HT-29 (cell line): ENCODE data around the gene MPRIP. TPM values are rescaled to one million over a fixed set of nuclear protein-coding genes. Genes with fewer than 3 reads are reported as not detected.
A peak's percentile ranks its signal among the peaks of the same experiment; 100 is the strongest.

Source experiments
- DNase-seq: peaks from one replicate; pipeline ENCODE4 v3.0.0-alpha.2; 2015; ENCODE audit warnings: low spot score
- total RNA-seq: library from RNA; depleted of rRNA; stranded (reverse); fragments of >200 nt; shearing (Covaris generic); gene quantifications from 2 replicates; pipeline ENCODE4 v1.2.3, GENCODE V29; 2014

MPRIP gene
- total RNA-seq, 1 experiment from 2014 or later = 162 TPM

- peak; percentile 61 for DNase-seq
Observed at GRCh38 chr17:17205368-17206123, 163.3 kb downstream of the MPRIP start.

- peak; percentile 61 for DNase-seq
Observed at GRCh38 chr17:17206124-17206912, 164.1 kb downstream of the MPRIP start, which contains the start of gene PLD6. TSS of gene PLD6 (minus strand) at chr17:17206333. CDS start at chr17:17206286, 47 bp downstream.

- DNase-seq = no peak
Observed at GRCh38 chr17:17206913-17207335, 164.7 kb downstream of the MPRIP start.

DNA sequence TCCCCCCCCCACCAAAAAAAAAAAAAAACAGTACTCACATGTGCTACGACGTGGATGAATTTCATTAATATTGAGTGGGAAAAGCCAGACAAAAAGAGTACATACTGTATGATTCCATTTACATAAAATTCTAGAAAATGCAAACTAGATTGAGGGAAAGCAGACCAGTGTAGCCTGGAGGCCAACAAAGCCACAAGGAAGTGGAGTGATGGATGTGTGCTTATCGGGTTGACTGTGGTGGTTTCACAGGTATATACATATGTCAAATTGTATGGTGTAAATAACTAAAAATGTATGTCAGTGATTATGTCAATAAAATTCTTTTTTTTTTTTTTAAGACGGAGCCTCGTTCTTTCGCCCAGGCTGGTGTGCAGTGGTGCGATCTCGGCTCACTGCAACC is 165.7 kb downstream of the MPRIP start:
- DNase-seq = no peak

- no peak for DNase-seq
Observed at GRCh38 chr17:17213775-17214174, 171.5 kb downstream of the MPRIP start.

DNA sequence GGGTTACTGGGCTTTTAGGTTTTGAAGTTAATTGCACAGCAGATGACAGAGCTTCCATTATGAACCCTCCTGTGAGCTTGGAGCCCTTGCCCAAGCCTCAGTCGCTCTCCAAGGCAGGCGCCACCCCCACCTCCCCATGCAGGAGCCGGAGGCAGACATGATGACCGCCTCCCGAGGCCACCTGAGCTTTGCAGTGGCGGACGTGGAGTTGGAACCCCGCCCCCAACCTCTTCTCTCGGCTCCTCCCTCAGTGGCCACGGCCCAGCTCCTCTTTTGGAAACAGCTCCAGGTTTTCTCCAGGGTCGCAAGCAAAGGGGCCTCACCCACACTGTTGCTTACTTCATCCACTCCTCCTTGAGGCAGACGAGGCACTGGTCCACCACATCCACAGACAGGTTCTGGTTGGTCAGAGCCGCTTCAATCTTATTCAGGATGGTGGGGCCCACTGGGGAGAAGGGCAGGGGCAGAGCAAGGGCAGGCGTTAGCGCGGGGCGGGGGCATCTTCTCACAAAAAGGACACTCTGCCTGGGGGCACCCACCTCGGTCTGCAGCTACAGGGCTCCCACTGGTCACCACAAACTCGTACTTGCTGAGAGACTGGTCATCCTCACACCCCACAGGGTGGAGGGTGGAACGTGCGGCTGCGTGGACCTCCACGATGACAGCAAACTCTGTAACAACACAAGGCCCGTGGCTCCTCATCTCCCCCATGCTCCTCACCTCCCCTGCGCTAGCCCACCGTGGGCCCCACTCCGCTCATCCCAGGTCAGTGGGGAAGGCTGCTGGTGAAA is 172.6 kb downstream of the MPRIP start:
- DNase-seq = no peak

- DNase-seq = no peak
Observed at GRCh38 chr17:17215575-17215974, 173.3 kb downstream of the MPRIP start.

- no peak for DNase-seq
Observed at GRCh38 chr17:17216236-17216635, 174.0 kb downstream of the MPRIP start.

- DNase-seq = no peak
Observed at GRCh38 chr17:17216776-17217175, 174.5 kb downstream of the MPRIP start.

DNA sequence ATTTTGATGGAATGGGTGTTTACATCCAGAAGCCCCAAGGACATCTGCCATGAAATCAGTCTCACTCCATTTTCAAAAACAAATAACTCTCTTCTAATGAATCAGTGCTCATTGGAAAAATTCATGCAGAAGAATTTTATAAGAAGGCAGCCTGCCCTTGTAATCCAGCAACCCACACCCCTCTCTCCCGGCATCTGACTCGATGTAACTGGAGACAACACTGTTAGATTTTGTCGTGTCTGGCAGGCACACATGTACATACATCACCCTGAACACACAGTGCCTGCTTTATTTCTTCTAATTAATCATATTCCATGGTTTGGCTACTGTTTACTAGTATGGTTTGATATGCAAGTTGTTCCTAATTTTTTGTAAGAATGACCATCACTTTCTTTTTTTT is 175.7 kb downstream of the MPRIP start:
- DNase-seq = no peak

DNA sequence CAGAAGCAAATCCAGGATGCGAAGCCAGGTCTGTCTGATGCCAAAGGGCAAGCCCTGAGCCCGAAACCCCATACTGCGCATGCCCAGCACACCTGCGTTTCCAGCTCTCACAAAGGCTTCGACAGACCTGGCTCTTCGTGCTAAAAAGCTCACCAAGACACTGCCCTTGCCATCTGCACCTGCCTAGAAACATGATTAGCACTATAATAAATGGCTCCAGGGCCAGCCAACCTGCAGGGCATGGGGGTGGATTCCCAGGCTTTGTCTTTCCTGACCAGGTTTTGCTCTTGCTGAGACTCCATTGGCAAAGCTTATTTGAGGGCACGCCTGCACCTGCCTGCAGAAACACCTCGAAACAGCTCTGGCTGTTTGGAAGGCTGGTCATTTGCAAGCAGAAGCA is 178.3 kb downstream of the MPRIP start:
- DNase-seq = no peak

GRCh38 chr17:17221329-17221728 is 179.1 kb downstream of the MPRIP start:
- DNase-seq = no peak

DNA sequence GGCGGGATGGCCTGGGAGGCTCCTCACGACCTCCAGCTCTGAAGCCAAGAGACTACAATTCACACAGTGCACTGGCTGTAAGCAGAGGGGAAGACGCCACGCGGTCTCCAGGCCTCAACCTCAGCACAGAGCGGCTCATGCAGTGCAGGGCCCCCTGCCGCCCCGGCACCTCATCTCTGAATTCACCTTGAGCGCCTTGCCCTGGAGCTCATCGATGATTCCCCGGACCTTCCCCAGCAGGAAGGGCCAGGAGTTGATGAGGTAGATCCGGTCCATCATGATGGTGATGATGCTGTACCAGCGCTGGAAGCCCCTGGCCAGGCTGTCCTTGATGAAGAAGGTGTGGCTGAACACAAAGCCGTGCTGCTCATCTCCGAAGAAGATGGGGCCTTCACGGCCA is 181.5 kb downstream of the MPRIP start:
- no peak for DNase-seq

- no peak for DNase-seq
Observed at GRCh38 chr17:17224137-17224536, 181.9 kb downstream of the MPRIP start.

DNA sequence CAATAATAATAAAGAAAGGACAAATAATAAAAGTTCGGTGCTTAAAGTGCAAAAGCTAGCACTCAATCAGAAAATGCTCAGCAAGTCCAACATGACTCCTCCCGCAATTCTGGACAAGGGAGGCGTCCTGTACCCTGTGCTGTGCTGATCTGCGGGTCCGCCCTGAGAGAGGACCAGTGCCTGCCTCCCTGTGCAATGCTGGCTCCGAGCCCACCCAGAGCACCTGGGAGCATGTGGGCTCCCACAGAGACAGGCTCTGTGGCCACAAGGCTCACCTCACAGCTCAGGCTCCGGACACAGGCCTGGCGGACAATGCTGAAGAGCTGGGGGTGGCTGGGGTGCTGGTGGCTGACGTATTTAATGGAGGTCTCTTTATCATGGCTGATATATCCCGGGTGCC is 183.6 kb downstream of the MPRIP start:
- no peak for DNase-seq

DNA sequence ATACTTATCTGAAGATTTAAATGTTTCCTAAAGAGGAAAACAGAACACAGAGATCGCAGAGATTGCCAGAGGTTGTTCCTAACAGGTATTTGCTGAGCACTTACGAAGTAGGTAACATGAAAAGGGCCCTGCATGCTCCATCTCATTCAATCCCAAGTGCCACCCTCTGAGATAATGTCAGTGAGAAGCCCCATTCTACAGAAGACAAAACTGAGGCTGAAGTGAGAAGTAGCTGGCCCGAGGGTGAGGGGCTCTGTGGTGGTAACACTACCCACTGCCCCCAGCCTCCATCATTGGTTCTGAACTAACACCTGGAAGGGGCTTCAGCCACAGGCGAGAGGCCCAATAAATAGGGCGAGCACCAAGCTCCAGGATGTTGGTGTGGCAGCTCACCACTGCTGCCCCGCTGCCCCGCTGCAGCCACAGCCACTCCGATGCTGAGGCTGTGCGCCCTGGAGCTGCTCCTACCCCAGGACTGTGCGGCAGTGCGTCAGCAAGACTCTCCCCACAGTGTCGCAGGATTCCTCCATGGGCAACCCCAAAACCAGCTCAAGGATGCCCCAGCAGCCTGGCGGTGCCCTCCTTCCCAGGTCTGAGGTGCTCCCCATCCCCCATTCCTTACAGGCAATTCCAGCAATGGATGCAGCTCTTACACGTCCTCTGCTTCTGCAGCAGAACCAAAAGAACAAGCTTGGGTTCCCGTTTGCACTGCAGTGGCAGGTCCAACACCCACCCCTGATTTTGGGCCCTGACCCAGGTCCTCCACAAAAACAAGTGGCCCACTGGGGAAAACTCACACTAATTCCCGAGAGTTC is 184.4 kb downstream of the MPRIP start:
- DNase-seq = no peak

DNA sequence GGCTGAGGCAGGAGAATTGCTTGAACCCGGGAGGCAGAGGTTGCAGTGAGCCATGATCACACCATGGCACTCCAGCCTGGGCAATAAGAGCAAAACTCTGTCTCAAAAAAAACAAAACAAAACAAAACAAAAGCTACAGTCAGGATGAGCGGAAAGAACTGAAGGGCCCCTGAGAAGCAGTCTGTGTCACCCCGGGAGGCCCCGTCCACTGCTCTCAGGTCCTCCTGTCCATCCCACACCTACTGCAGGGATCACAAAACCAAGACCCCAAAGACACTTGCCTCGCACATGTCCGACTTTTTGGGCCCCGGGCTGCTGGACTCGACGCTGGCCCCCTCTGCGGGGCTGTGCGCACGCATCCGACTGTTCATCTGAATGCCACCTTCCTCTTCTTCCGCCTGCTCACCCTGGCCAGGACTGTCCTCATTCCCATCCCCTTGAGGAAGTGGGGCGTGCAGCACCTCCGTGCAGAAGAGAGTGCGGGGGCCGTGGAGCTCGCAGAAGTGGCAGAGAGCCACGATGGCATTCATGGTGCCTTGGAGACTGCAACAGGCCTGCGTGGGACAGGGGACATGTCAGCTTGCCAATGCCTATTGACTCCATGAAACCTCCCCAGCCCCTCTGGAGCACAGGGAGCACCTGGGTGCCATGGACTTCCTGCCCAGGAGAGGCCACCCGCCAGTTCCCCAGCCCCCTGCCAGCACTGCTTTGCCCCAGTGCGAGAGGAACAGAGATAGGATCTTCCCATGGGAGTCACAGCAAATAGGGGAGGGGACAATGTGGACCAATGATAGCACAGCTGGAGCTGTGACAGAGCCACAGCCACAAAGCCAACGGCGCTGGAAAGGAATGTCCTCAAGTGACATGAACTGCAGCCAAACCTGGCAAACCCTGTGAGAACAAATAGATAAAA is 185.6 kb downstream of the MPRIP start:
- no peak for DNase-seq

DNA sequence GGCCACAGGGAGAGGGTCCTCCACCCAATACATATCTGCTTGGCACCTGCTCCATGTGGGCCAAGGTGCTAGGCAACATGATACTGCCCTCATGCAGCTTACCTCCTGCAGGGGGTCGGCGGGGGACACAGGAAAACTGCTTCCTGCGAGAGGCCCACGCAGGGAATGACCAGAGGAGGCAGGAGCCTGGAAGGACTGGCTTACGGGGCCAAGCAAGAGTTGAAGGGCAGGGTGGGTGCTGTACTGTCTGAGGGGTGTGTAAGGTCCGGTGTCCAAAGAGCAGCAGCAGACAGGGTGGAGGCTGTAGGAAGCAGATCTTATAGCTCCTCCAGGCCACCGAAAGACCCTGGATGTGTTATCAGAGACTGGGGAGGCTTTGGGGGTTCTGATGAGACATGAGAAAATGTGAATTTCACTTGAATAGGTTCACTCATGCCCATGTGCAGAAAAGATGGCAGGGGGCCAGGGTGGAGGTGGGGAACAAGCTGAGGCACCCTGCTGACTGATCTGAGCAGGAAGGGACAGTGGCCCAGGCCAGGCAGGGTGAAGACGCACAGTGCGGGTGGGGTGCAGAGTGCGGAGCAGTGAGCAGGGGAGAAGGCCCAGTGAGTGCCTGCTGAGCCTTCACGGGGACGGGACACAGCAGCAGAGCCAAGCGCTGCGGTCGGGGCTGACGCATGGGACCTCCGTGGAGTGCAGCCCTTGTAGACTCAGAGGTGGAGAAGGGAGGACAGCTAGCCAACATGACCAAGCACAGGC is 186.4 kb downstream of the MPRIP start:
- DNase-seq = no peak
